GM21367 (cell line): ENCODE measurements around the gene ATG2B.

Source experiments
- ATAC-seq: cut with Tn5 transposase; IDR thresholded peaks from one replicate; pipeline ENCODE4 v1.9.1; 2021; ENCODE audit not compliant: unreplicated experiment

The ATG2B gene

GRCh38 chr14:96231526-96232130 is 131.5 kb downstream of the ATG2B start:
- ATAC-seq, result no peak

DNA sequence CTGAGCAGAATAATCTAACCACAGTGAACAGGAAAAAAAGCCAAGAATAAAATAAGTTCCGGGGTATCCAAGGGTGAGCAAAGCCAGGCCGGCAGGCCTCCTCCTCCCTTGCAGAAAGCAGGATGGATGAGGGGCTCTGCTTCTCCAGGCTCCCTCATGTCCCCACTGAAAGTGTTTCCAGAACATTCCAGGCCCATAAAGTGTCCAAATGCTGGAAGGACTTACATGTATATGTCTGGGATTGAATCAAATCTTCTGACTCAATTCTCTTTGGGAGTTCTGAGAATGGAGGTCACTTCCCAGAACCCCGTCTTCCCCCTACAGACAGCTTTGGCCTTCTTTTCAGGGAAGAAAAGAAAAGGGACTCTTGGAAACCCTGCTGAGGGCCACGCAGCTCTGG is 132.1 kb downstream of the ATG2B start:
- ATAC-seq, result no peak

GRCh38 chr14:96229315-96229714 is 133.8 kb downstream of the ATG2B start:
- ATAC-seq, result no peak
